HFF-Myc (cell line): ENCODE results near the gene KIF1C.
A peak's percentile ranks its signal among the peaks of the same experiment; 100 is the strongest.
"Not testable (repeated sequence)": the region's sequence is repeated elsewhere in the genome, so short reads cannot be mapped to it uniquely, and the experiment has no call there.

Experiments
- DNase-seq: peaks from one replicate; pipeline ENCODE4 v3.0.0-alpha.2; 2011; ENCODE audit warnings: low read depth; ENCODE audit errors: extremely low read depth
- H3K4me3 ChIP-seq: replicated peaks from 2 replicates; pipeline ENCODE4 v1.5.1; 2011; ENCODE audit warnings: low read depth, mild to moderate bottlenecking, control low read depth, low read length
- TF ChIP-seq, protein P1 (sequence below): IDR thresholded peaks from 2 replicates; pipeline ENCODE4 v1.5.1; 2012; ENCODE audit warnings: mild to moderate bottlenecking, low read depth, low read length, control low read depth; ENCODE audit errors: missing control alignments

Gene KIF1C

DNA sequence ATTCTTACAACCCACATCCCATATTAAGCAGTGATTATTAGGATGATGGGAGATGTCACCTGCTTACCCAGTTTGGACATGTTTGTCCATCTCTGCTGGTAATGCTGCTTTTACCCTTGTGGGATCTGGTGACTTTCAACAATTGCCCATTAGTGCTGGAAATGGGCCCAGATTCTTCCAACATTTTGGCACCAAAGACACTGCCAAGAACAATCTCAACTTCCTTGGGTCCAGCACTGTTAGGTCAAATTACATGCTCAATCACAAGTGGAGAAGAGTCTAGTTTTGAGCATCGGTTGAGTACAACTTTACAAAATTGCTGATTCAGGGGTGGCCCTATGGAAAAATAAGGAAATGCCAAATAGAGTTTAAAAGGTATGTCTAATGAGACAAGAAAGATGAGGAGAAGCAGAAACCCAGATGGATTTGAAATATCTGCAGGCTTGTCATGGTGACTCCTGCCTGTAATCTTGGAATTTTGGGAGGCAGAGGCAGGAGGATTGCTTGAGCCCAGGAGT is 67.5 kb downstream of the KIF1C start:
- DNase-seq = no peak
- no peak overlapping the region for H3K4me3 ChIP-seq
- TF ChIP-seq, protein P1, sequence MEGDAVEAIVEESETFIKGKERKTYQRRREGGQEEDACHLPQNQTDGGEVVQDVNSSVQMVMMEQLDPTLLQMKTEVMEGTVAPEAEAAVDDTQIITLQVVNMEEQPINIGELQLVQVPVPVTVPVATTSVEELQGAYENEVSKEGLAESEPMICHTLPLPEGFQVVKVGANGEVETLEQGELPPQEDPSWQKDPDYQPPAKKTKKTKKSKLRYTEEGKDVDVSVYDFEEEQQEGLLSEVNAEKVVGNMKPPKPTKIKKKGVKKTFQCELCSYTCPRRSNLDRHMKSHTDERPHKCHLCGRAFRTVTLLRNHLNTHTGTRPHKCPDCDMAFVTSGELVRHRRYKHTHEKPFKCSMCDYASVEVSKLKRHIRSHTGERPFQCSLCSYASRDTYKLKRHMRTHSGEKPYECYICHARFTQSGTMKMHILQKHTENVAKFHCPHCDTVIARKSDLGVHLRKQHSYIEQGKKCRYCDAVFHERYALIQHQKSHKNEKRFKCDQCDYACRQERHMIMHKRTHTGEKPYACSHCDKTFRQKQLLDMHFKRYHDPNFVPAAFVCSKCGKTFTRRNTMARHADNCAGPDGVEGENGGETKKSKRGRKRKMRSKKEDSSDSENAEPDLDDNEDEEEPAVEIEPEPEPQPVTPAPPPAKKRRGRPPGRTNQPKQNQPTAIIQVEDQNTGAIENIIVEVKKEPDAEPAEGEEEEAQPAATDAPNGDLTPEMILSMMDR = no peak

DNA sequence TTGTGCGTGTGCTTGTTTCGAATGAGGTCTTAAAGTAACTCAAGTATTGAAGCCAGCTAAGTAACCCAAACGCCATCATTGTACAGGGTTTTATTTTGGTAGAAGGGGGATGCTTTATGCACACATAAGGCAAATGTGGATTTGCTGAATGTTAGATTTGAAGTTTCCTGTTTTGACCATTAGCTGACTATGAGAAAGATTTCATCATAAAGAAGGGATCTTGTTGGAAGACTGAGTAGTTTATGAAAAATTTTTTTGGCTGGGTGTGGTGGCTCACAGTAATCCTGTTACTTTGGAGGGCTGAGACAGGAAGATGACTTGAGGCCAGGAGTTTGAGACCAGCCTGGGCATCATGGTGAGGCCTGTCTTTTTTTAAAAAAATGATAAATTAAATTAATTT is 70.5 kb downstream of the KIF1C start:
- TF ChIP-seq, protein P1 = no peak
- H3K4me3 ChIP-seq = no peak overlapping the region
- DNase-seq = no peak

DNA sequence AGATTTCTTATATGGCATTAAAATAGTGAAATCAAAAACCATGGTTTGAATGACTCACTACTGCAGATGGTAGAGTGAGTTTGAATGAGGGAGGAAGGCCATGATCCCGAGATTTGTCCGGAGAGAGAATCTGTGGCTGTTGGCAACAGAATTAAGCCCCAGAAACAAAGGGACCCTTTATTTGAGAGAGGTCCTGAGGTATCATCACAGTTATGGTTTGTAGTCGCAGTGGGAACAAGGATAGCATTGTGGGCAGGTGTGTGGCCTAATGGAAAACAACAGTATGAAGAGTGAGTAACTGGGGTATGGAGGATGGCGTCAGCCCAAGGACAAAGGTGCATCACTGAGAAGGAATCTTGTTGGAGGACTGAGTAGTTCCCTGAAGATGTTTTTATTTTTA is 72.0 kb downstream of the KIF1C start:
- no peak for DNase-seq
- no peak overlapping the region for H3K4me3 ChIP-seq
- TF ChIP-seq, protein P1 = no peak

DNA sequence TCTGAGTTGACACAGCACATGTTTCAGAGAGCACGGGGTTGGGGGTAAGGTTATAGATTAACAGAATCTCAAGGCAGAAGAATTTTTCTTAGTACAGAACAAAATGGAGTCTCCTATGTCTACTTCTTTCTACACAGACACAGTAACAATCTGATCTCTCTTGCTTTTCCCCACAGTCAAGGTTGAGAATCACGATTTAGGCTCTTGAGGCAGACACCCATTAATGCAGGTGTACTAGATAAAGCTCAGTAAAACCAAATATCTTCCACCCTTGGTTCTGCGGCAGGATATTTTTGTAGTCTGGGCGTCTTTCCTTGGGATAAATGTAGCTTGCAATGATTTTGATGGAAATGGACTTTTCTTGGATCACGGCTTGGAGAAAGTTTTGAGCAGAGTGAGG is 77.7 kb downstream of the KIF1C start:
- not testable (repeated sequence) for DNase-seq, H3K4me3 ChIP-seq

GRCh38 chr17:5077275-5077674 is 79.5 kb downstream of the KIF1C start:
- H3K4me3 ChIP-seq, DNase-seq: not testable (repeated sequence)

DNA sequence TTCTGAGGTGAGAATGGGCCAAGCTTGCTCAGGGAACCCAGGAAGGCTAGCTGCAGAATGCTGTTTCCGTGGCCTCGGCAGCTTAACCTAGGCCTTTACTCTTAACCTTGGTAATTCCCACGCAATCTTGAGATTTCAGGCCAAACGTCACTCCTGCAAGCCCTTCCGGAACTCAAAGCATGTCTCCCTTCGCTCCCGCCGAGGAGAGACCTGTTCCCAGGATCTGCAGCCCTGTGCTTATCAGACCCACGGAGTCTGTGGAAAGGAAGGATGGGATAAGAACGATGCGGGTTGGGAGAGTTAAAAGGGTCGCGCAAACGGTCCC is 80.0 kb downstream of the KIF1C start:
- DNase-seq = no peak
- TF ChIP-seq, protein P1 = no peak
- peak overlapping the region; percentile 49 for H3K4me3 ChIP-seq
